SK-MEL-5 (cell line): Measurements from ENCODE around the gene XRRA1. TPM values are rescaled to one million over a fixed set of nuclear protein-coding genes. Genes with fewer than 3 reads are reported as not detected.

Experiments used
- DNase-seq: peaks from one replicate; pipeline ENCODE4 v3.0.0-alpha.2; 2016; ENCODE audit warnings: low read depth, low spot score
- in situ Hi-C: cut with HindIII; loops from 2 replicates; pipeline ENCODE4 v1.10.0; 2016; ENCODE audit warnings: low sequenced_read_pairs, high pct_unique_total_duplicates, low pct_unique_long_range_greater_than_20kb
- small RNA-seq, 2 experiments: library from RNA; depleted of rRNA; stranded (forward); fragments of <200 nt; gene quantifications; one replicate each; pipeline ENCODE3, GENCODE V24; 2014
- total RNA-seq: library from RNA; depleted of rRNA; stranded (reverse); fragments of >200 nt; shearing (Covaris generic); gene quantifications from 2 replicates; pipeline ENCODE4 v1.2.3, GENCODE V29; 2014; rRNA removed

Gene XRRA1
- total RNA-seq, 1 experiment from 2014 or later, result 25.5 TPM

GRCh38 chr11:74816664-74817063 is 132.2 kb downstream of the XRRA1 start:
- in situ Hi-C loops, result no loop called here

GRCh38 chr11:74815966-74816365 is 132.9 kb downstream of the XRRA1 start:
- in situ Hi-C loops, result no loop called here
- DNase-seq, result no peak

More at GRCh38 chr11:74816664-74817063, 132.2 kb downstream of the XRRA1 start:
- DNase-seq, result no peak

- DNase-seq, result no peak
- in situ Hi-C loops, result no loop called here
Measured at GRCh38 chr11:74809801-74810200, 139.1 kb downstream of the XRRA1 start.

- DNase-seq, result no peak
Measured at GRCh38 chr11:74806267-74806666, 142.6 kb downstream of the XRRA1 start.

GRCh38 chr11:74791333-74792100 is 157.4 kb downstream of the XRRA1 start:
- DNase-seq, result no peak
- in situ Hi-C loops, result no loop called here

More at GRCh38 chr11:74806267-74806666, 142.6 kb downstream of the XRRA1 start:
- in situ Hi-C loops, result no loop called here

Small RNA genes within 50 kb of the gene (small RNA-seq; reads per million reads assigned to genes)
- gene RN7SL239P (0 reads per million in 2 experiments), gene RNU6-216P (0 reads per million in 2 experiments)

Other genes starting within 250 kb of the XRRA1 start
- 3.6 TPM in 1 of 2 replicates, not detected in the other for gene CHRDL2, start 217.7 kb downstream of the XRRA1 start, total RNA-seq
- gene RNF169, start 200.2 kb downstream of the XRRA1 start, total RNA-seq, result 14.7 and 15.6 TPM in 2 replicates
- gene SPCS2, start 175 bp upstream of the XRRA1 start, total RNA-seq, result 166 and 168 TPM in 2 replicates
- 46.8 and 50.8 TPM in 2 replicates for gene NEU3, start 39.8 kb upstream of the XRRA1 start, total RNA-seq
- gene OR2AT4, start 147.8 kb upstream of the XRRA1 start, total RNA-seq, result 0.05 TPM in 1 of 2 replicates, not detected in the other
- gene SLCO2B1, start 202.0 kb upstream of the XRRA1 start, total RNA-seq, result 0.13 TPM in 1 of 2 replicates, not detected in the other